Smooth muscle cell (in vitro differentiated cells): Measurements from ENCODE around the gene ZNF598. TPM values are rescaled to one million over a fixed set of nuclear protein-coding genes. Genes with fewer than 3 reads are reported as not detected.
A peak's percentile ranks its signal among the peaks of the same experiment; 100 is the strongest.

Source experiments
- DNase-seq: peaks from one replicate; lab custom pipeline; 2025; ENCODE audit not compliant: unreplicated experiment; lab: John Stamatoyannopoulos, UW
- H2AFZ ChIP-seq: fragments of 200-600 bp; sonication (generic); 2 replicates; pipeline ENCODE4 v1.6.0; 2016; ENCODE audit warnings: antibody characterized with exemption, low read depth, mild to moderate bottlenecking
- H3F3A ChIP-seq: fragments of 200-600 bp; sonication (generic); 2 replicates; pipeline ENCODE4 v1.6.0; 2017; ENCODE audit warnings: antibody characterized with exemption, low read depth
- H3K27ac ChIP-seq: fragments of 200-600 bp; sonication (generic); 2 replicates; pipeline ENCODE4 v1.5.1; 2016; ENCODE audit warnings: low read depth, mild to moderate bottlenecking
- H3K27me3 ChIP-seq: fragments of 200-600 bp; sonication (generic); 2 replicates; pipeline ENCODE4 v1.6.1; 2016; ENCODE audit warnings: low read depth, mild to moderate bottlenecking
- H3K36me3 ChIP-seq: fragments of 200-600 bp; sonication (generic); 2 replicates; pipeline ENCODE4 v1.5.1; 2016; ENCODE audit warnings: low read depth
- H3K4me1 ChIP-seq: fragments of 200-600 bp; sonication (generic); 2 replicates; pipeline ENCODE4 v1.5.1; 2016; ENCODE audit warnings: low read depth
- H3K4me2 ChIP-seq: fragments of 200-600 bp; sonication (generic); 2 replicates; pipeline ENCODE4 v1.6.0; 2016; ENCODE audit warnings: mild to moderate bottlenecking
- H3K4me3 ChIP-seq: fragments of 200-600 bp; sonication (generic); 2 replicates; pipeline ENCODE4 v1.5.1; 2016; ENCODE audit warnings: mild to moderate bottlenecking
- H3K79me2 ChIP-seq: fragments of 200-600 bp; sonication (generic); 2 replicates; pipeline ENCODE4 v1.6.0; 2016; ENCODE audit warnings: low read depth, mild to moderate bottlenecking
- H3K9ac ChIP-seq: fragments of 200-600 bp; sonication (generic); 2 replicates; pipeline ENCODE4 v1.6.0; 2016; ENCODE audit warnings: low read depth
- H3K9me3 ChIP-seq: fragments of 200-600 bp; sonication (generic); replicated peaks from 2 replicates; pipeline ENCODE4 v1.5.1; 2016; ENCODE audit warnings: low read depth
- H4K20me1 ChIP-seq: fragments of 200-600 bp; sonication (generic); 2 replicates; pipeline ENCODE4 v1.6.0; 2016; ENCODE audit warnings: low read depth
- WGBS: methylation state at CpG from one replicate; pipeline ENCODE4 v1.1.7; 2016; ENCODE audit warnings: low lambda C conversion rate; 5-methylcytosine and 5-hydroxymethylcytosine counted together
- polyA plus RNA-seq: library from polyadenylated mRNA; unstranded; fragments of >200 nt; fragmentation: Nextera tagmentation; extraction: Ambion mirVana; gene quantifications from 2 replicates; pipeline ENCODE4 v1.2.1, GENCODE V29; 2016
- total RNA-seq: library from RNA; depleted of rRNA; stranded (reverse); fragments of >200 nt; gene quantifications from 2 replicates; pipeline ENCODE4 v1.2.3, GENCODE V29; 2014
- TF ChIP-seq, protein P1 (sequence below): fragments of 200-600 bp; sonication (generic); IDR thresholded peaks from 2 replicates; pipeline ENCODE4 v1.5.1; 2017; ENCODE audit warnings: borderline replicate concordance, mild to moderate bottlenecking, antibody characterized with exemption; ENCODE audit not compliant: insufficient read depth, poor library complexity, severe bottlenecking

The ZNF598 gene
- total and polyA plus RNA-seq, 2 experiments from 2014 or later, result 27.2 to 27.9 TPM

DNA sequence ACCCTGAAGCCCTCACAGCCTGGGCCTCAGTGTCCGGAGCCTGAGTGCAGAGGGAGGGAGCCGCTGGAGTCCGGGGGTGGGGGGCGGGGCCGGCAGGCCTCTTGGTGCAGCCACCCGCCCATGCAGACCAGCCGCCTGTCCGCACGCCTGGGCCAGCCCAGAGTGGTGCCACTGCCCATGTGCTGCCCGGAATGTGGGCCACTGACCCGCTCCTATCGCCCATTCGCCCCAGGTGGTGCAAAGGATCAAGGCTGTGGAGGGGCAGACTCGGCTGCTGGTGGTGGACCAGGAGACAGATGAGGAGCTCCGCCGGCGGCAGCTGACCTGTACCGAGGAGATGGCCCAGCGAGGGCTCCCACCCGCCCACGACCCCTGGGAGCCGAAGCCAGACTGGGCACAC, 19.7 kb upstream of the ZNF598 start:
- H3K4me1 ChIP-seq, result peaks cover 14% of the 10 kb centered on the region
- no peak overlapping the region for H3K4me2 ChIP-seq
- peaks cover 15% of the 10 kb centered on the region for H3K79me2 ChIP-seq
- no peaks in the 10 kb centered on the region for H3K9me3 ChIP-seq
- H3K4me3 ChIP-seq, result no peak overlapping the region
- no peak overlapping the region for H3K9ac ChIP-seq
- 86% methylated on average over 20 of the region's 22 CpGs for WGBS
- H2AFZ ChIP-seq, result no peak overlapping the region
- no peaks in the 10 kb centered on the region for H3F3A ChIP-seq
- peaks cover 12% of the 10 kb centered on the region for H4K20me1 ChIP-seq
- TF ChIP-seq, protein P1, sequence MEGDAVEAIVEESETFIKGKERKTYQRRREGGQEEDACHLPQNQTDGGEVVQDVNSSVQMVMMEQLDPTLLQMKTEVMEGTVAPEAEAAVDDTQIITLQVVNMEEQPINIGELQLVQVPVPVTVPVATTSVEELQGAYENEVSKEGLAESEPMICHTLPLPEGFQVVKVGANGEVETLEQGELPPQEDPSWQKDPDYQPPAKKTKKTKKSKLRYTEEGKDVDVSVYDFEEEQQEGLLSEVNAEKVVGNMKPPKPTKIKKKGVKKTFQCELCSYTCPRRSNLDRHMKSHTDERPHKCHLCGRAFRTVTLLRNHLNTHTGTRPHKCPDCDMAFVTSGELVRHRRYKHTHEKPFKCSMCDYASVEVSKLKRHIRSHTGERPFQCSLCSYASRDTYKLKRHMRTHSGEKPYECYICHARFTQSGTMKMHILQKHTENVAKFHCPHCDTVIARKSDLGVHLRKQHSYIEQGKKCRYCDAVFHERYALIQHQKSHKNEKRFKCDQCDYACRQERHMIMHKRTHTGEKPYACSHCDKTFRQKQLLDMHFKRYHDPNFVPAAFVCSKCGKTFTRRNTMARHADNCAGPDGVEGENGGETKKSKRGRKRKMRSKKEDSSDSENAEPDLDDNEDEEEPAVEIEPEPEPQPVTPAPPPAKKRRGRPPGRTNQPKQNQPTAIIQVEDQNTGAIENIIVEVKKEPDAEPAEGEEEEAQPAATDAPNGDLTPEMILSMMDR, result no peak
- H3K27ac ChIP-seq, result no peak overlapping the region
- no peak for DNase-seq
- H3K36me3 ChIP-seq, result no peaks in the 10 kb centered on the region
- H3K27me3 ChIP-seq, result no peaks in the 10 kb centered on the region

GRCh38 chr16:2028620-2029220, 19.1 kb upstream of the ZNF598 start:
- no peaks in the 10 kb centered on the region for H3K36me3 ChIP-seq
- H3K4me1 ChIP-seq, result peaks cover 10% of the 10 kb centered on the region
- no peaks in the 10 kb centered on the region for H3F3A ChIP-seq
- no peak overlapping the region for H3K27ac ChIP-seq
- no peaks in the 10 kb centered on the region for H3K27me3 ChIP-seq
- TF ChIP-seq, protein P1, result no peak
- H3K4me3 ChIP-seq, result no peak overlapping the region
- H2AFZ ChIP-seq, result no peak overlapping the region
- H3K4me2 ChIP-seq, result no peak overlapping the region
- H3K79me2 ChIP-seq, result peaks cover 15% of the 10 kb centered on the region
- H4K20me1 ChIP-seq, result peaks cover 12% of the 10 kb centered on the region
- WGBS, result 96% methylated on average over 18 of the region's 18 CpGs
- DNase-seq, result no peak
- H3K9ac ChIP-seq, result no peak overlapping the region
- no peaks in the 10 kb centered on the region for H3K9me3 ChIP-seq

DNA sequence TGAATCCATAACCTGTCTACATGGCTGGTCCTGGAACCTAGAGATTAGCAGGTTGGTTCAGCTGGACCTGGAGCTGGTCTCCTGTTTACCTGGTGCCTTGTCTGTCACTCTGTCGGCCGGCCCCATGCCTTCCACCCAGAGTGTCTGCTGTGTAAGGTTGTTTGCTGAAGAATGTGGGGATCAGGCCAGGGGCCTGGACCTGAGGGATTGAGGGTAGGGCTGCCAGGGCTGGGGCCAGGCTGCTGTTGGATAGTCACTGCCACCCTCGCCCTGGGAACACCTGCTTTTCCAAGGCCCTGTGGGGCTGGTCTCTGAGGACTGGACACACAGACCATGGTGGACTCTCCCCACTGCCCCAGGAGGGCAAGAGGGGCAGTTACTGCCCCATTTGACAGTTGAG, 18.5 kb upstream of the ZNF598 start:
- WGBS, result 91% methylated on average over 3 of the region's 3 CpGs
- Histone ChIP-seq H3K79me2 (peaks cover 15% of the 10 kb centered on the region), H3K9ac (peak overlapping the region; percentile 43), H2AFZ (no peak overlapping the region), H3F3A (no peaks in the 10 kb centered on the region), H3K4me3 (peak overlapping the region; percentile 78), H3K4me1 (peaks cover 13% of the 10 kb centered on the region), H3K27me3 (no peaks in the 10 kb centered on the region), H4K20me1 (peaks cover 12% of the 10 kb centered on the region), H3K9me3 (no peaks in the 10 kb centered on the region), H3K4me2 (peak overlapping the region; percentile 98), H3K36me3 (no peaks in the 10 kb centered on the region), H3K27ac (peak overlapping the region; percentile 45)
- TF ChIP-seq, protein P1, result no peak
- DNase-seq, result no peak
